Vagina (tissue), 2 donors: ENCODE data around the gene SMTNL2.

Experiments
- CTCF ChIP-seq, 3 experiments: fragments of 450-650 bp in 2 of 3; fragments of 200-600 bp in 1 of 3; sonication (generic) in 1 of 3; IDR thresholded peaks; one replicate each; pipeline ENCODE4 v1.5.1; 2017 to 2019; ENCODE audit warnings: antibody characterized with exemption in 3 of 3, mild to moderate bottlenecking in 2 of 3, moderate library complexity in 2 of 3
- POLR2A ChIP-seq, 2 donors: fragments of 450-650 bp; IDR thresholded peaks; one replicate each; pipeline ENCODE4 v1.6.1; 2017; ENCODE audit warnings: antibody characterized with exemption in 2 of 2, mild to moderate bottlenecking in 2 of 2, moderate library complexity in 2 of 2

- TF ChIP-seq CTCF (IDR thresholded peaks at IDR 0.05) (no peak), POLR2A (IDR thresholded peaks at IDR 0.05) (no peak)
Observed at GRCh38 chr17:4588898-4589625, 4.7 kb downstream of the SMTNL2 start.
